NOMO-1 treated with DMSO at 0.1 percent for 48 hours (cell line): Measurements from ENCODE around the gene EIF4G1.
"Not testable (repeated sequence)": the region's sequence is repeated elsewhere in the genome, so short reads cannot be mapped to it uniquely, and the experiment has no call there.

Experiments
- DNase-seq: peaks from one replicate; lab custom pipeline; 2025; ENCODE audit not compliant: unreplicated experiment; lab: John Stamatoyannopoulos, UW

Gene EIF4G1

DNA sequence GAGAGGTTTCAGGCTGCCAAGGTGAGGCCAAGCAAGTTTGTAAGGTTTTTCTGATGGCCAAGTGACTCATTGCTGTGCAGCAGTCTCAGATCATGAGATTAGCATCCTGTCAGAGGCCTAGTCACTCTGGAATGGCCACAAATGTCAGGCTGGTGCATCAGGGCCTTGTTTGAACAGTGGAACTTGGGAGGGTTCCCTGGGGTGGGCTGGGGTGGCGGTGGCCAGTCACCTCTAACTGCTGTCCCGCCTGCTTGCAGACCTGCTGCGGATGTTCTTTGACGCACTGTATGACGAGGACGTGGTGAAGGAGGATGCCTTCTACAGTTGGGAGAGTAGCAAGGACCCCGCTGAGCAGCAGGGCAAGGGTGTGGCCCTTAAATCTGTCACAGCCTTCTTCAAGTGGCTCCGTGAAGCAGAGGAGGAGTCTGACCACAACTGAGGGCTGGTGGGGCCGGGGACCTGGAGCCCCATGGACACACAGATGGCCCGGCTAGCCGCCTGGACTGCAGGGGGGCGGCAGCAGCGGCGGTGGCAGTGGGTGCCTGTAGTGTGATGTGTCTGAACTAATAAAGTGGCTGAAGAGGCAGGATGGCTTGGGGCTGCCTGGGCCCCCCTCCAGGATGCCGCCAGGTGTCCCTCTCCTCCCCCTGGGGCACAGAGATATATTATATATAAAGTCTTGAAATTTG, 20.2 kb downstream of the EIF4G1 start:
- DNase-seq: no peak

DNA sequence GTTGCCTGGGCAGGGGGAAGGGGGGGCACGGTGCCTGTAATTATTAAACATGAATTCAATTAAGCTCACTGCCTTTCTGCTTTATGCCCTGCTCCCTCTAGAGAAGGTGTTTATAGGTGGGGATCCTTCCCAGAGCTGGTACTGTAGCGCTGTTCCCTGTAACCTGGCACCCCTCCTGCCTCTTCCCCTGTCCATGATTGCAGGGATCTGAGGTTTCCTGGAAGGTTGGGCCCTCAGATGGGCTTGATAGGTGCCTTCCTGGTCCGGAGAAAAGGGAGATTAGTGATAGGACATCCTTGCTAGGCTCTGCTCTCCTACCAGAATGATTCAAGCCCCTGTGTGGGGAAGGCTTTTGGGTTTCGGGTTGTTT, 20.9 kb downstream of the EIF4G1 start:
- DNase-seq: no peak

DNA sequence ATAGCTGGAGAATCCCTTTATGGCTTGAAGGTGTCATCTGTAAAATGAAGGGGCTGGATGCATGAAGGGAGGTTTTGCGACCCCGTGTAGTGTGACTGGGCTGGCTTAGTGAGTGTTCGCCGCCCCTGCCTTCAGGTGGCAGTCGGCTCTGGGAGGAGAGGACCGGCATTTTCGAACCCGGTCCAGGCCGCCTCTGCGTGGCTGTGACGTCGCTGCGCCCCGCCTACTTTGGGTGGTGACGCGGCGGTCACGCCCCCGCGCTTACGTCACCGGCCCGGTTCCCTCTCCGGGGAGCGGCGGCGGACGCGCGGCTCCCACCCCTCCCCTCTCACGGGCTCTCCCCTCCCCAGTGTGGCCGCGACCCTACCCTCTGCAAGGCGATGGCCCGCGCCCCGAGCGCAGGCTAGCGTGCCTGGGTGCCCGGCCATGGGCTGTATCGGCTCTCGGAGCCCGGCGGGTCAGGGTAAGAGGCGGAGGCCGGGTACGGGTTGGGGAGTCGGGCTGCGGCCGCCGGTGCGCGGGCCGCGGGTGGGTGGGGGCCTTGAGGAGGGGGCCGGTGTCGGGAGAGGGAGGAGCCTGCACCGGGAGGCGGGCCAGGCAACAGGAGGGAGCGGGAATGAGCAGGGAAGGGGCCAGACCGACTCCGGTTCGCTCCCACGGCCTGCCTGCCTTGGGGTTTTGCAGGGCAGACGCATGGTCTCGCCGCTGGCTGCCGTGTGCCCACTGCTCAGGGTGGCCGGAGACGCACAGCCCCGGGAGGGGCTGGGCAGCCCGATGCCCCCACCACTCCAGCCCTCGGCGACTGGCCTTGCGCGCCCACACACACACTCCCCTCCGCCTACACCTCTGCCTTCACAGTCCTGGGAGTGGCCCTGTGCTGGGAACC, 21.5 kb downstream of the EIF4G1 start:
- DNase-seq: peak; percentile 59

DNA sequence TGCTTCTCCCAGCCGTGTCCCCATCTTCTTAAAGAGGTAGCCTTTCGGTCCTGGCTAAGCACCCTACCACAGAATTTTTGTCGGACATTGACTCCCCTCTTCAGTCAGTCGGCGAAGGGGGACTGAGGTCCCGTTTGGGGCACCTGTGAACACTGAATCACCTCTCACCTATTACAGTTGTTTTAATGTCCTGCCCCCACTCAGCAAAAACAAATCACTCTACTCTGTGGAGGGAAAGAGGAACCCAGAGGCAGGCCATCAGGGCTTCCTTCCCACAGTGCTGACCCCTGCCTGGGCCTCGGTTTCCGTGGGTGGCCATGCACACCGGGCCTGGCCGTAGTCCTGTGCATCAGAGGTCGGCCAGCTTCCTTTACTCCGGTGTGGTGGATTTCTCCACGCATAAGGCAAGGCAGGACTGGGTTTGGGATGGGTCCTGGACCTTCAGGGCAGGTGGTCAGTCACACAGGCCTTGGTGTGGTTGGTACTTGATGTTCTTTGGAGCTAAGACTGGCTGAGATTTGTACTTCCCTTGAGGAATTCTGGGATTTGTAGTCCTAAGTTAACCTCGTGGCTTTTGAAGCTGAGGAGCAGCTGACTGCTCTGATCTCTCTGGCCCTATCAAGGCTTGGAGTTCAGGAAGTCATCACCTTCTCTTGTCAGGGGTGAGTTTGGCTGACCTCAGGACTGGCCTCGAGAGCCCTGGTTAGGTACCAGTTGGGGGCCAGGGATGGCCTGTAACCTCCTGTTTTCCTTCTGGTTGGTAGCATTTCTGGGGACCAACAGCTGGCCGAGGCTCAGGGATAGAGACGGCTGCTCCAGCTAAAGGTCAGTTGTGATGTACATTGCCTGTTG, 22.4 kb downstream of the EIF4G1 start:
- DNase-seq: peak; percentile 21

DNA sequence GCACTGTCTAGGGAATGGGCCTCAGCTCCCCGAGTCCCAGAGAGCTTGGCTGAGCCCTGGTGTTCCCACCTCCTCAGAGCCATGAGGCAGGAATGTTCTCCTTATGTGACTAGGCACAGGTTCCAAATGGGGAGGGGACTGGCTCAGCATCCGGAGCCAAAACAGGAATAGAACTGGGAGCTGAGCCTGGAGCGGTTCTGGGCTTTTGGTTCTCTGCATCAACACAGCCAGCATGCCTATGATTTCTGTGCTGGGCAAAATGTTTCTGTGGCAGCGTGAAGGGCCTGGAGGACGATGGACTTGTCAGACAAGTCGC, 23.0 kb downstream of the EIF4G1 start, which contains the start of gene FAM131A:
Gene FAM131A, plus strand, starts transcription at position 202 of the 316 bp plus-strand sequence. Its CDS starts 31 bp downstream, at position 233.
- DNase-seq: no peak

DNA sequence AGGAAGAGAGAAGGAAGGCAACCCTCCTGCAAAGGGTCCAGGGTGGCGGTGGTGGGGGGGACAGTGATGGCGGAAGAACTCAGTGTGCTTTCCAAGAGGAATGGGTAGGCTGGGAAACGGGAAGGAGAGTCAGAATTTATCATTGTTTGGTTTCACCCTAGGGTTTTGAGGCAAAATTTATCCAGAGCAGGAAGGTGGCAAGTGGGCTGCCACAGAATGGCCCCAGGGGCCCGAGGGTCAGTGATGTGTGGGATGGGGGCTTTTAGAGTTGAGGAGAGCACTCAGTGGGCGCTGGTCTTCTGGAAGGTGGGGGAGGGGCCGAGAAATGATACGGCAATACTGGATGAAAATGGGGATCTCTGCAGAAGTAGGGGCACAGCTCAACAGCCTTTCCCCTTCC, 23.6 kb downstream of the EIF4G1 start:
- DNase-seq: no peak

DNA sequence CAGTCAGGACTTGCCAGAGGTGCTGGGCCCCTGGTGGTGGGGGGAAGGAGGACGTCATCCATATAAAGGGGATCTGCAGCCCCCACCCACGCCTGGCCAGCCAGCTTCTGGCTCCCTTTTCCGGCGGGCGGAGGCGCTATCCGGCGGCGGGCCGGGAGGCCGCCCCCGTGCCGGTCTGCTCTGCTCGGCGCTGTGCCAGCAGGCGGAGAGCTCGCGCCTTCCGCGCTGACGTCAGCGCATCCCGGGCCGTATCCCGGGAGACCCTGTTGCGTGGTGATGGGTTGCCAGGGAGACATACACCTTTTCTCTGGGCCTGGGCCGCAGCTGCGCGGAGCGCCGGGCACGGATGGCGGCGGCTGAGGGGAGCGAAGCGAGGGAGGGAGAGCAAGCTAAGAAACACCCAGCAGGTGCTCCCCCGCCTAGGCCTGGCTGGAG, 24.1 kb downstream of the EIF4G1 start:
- no peak for DNase-seq

DNA sequence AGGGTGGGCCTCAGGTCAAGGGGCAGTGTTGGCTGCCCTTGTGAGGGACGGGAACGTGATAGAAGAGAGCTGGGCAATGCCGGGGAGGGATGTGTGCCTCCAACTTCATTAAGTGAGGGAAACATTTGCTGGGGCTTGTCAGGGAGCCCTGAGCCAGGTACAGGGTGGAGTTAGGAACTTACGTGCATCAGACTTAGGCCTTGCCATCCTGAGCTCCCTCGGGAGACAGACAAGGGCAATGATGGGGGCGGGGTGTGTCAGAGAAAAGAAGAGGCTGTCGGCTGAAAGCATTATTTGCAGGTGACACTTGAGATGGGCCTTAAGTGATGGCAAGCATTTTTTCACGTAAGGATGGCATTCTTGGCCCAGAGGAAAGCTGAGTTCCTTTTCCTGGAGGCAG, 24.6 kb downstream of the EIF4G1 start:
- no peak for DNase-seq

DNA sequence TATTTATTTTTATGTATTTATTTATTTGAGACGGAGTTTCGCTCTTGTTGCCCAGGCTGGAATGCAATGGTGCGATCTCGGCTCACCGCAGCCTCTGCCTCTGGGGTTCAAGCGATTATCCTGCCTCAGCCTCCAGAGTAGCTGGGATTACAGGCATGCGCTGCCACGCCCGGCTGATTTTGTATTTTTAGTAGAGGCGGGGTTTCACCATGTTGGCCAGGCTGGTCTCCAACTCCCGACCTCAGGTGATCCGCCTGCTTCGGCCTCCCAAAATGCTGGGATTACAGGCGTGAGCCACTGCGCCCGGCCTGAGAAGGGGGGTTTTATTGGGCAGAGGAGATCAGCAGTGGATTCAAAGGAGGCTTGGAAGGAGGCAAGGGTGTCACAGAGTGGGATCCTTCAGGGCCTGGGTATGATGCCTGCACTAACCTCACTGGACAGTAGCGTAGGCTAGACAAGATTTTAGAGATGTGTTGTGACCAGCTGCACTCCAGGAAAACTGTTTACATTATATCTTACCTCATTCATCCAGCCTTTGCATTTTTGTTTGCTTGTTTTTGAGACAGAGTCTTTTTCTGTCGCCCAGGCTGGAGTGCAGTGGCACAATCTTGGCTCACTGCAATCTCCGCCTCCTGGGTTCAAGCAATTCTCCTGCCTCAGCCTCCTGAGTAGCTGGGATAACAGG, 25.2 kb downstream of the EIF4G1 start:
- DNase-seq: not testable (repeated sequence)

DNA sequence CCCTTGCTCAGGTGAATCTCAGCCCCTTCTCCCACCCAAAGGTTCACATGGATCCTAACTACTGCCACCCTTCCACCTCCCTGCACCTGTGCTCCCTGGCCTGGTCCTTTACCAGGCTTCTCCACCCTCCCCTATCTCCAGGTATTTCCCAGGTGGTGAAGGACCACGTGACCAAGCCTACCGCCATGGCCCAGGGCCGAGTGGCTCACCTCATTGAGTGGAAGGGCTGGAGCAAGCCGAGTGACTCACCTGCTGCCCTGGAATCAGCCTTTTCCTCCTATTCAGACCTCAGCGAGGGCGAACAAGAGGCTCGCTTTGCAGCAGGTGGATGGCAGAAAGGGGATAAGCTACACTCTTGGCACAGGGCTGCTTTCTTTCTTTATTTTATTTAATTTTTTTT, 27.5 kb downstream of the EIF4G1 start:
- DNase-seq: no peak

DNA sequence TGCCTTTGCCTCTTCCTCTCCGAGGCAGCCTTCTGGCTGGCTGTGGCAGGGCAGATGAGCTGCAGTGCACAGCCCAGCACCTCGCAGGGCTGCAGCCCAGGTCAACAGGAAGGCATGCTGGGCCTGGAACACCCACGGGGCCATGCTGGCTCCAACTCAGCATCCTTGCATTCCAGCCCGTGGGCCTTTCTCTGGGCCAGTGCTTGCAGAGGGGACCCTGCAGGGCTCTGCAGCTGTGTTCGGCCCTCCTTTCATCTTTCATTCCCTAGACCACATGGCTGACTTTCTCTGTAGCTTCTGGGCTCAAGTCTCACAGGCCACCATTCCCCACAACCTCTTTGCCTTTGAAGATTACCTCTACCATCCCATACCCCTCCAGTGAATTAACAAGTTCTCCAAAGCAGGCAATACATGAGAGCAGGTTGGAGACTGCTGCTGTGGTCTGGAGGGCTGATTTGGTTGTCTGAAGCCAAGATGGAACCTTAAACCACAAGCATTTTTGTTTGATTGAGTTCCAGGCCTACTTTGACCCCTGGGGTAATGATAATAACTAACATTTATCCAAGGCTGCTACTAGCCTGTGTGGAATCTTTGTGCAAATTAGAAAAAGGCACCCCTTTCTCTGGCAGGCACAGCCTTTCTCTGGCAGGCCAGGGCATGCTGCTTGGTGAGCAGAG, 28.9 kb downstream of the EIF4G1 start:
- no peak for DNase-seq

DNA sequence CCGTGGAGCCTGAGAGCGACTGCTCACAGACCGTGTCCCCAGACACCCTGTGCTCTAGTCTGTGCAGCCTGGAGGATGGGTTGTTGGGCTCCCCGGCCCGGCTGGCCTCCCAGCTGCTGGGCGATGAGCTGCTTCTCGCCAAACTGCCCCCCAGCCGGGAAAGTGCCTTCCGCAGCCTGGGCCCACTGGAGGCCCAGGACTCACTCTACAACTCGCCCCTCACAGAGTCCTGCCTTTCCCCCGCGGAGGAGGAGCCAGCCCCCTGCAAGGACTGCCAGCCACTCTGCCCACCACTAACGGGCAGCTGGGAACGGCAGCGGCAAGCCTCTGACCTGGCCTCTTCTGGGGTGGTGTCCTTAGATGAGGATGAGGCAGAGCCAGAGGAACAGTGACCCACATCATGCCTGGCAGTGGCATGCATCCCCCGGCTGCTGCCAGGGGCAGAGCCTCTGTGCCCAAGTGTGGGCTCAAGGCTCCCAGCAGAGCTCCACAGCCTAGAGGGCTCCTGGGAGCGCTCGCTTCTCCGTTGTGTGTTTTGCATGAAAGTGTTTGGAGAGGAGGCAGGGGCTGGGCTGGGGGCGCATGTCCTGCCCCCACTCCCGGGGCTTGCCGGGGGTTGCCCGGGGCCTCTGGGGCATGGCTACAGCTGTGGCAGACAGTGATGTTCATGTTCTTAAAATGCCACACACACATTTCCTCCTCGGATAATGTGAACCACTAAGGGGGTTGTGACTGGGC, 30.3 kb downstream of the EIF4G1 start:
- DNase-seq: no peak

DNA sequence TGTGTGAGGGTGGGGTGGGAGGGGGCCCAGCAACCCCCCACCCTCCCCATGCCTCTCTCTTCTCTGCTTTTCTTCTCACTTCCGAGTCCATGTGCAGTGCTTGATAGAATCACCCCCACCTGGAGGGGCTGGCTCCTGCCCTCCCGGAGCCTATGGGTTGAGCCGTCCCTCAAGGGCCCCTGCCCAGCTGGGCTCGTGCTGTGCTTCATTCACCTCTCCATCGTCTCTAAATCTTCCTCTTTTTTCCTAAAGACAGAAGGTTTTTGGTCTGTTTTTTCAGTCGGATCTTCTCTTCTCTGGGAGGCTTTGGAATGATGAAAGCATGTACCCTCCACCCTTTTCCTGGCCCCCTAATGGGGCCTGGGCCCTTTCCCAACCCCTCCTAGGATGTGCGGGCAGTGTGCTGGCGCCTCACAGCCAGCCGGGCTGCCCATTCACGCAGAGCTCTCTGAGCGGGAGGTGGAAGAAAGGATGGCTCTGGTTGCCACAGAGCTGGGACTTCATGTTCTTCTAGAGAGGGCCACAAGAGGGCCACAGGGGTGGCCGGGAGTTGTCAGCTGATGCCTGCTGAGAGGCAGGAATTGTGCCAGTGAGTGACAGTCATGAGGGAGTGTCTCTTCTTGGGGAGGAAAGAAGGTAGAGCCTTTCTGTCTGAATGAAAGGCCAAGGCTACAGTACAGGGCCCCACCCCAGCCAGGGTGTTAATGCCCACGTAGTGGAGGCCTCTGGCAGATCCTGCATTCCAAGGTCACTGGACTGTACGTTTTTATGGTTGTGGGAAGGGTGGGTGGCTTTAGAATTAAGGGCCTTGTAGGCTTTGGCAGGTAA, 31.1 kb downstream of the EIF4G1 start:
- peak; percentile 19 for DNase-seq

DNA sequence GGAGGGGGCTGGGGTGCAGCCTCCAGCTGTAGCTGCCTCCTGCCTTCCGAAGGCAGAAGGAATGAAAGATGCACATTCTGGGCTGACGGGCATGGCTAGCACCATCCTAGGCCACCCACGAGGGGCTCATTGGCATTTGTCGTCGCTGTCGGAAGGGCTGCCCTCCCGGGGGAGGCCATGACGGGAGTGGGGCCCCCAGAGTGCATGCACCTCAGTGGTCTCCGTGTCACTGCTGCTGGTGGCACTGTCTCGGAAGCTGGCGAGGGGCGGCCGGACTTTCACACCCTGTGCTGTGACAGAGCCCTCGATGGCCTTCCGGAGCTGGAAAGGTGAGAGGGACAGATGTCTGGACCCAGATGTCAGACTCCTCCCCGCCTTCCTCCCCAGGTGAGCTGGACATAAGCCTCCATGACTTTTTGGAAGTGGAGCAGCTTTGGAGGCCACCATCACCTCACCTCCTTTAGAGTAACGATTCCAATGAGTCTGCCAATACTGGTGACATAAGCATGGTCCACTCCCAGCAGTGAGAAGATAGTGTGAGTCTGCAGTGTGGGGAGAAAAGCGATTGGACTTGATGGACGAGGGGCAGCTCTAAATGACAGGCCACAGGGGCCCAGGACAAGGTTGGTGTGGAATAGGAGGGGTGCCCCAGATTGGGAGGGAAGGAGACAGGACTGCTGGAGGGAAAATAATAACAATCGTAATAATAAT, 32.2 kb downstream of the EIF4G1 start:
- DNase-seq: no peak

DNA sequence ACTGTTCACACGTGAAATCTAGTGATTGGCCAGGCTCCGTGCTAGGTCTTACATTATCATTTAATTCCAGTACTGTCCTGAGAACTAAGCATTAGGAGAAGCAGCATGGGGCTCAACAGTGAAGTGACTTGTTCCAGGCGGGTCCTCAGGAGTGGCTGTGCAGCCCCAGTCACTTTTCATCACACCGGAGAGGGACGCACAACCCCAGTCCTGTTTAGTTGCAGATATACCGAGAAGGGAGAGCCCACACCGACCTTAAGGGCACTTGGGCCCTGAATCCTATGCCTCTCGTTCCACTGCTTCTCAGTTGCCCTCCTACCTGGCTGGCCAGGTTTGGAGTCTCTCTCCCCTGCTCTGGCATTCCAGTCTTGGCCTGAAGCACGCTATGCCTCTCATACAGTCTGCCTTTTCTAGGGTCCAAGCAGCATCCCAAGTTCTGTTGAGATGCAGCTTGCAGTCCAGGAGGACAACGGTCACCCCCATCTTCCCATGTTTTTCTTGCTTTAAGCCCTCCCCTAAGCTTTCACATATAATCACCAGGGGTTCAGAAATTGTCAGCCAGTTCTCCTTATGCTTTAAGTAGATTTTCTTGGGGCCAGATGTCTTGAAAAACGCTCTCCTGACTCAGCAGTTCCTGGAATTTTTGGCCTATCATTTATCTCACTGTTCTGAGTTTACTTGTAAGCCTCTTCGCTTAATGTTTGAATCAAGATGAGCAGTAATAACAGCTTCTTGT, 33.1 kb downstream of the EIF4G1 start:
- no peak for DNase-seq

DNA sequence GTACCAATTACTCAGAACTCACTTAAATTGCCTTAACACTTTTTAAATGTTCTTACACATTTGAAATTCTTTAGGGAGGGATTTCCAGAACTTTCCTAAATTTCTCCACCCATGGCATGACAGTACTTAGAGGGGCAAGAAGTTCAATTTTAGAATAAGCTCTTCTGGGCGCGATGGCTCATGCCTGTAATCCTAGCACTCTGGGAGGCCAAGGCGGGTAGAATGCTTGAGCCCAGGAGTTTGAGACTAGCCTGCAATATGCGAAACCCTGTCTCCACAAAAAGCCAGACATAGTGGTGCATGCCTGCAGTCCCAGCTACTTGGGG, 33.6 kb downstream of the EIF4G1 start:
- DNase-seq: no peak

DNA sequence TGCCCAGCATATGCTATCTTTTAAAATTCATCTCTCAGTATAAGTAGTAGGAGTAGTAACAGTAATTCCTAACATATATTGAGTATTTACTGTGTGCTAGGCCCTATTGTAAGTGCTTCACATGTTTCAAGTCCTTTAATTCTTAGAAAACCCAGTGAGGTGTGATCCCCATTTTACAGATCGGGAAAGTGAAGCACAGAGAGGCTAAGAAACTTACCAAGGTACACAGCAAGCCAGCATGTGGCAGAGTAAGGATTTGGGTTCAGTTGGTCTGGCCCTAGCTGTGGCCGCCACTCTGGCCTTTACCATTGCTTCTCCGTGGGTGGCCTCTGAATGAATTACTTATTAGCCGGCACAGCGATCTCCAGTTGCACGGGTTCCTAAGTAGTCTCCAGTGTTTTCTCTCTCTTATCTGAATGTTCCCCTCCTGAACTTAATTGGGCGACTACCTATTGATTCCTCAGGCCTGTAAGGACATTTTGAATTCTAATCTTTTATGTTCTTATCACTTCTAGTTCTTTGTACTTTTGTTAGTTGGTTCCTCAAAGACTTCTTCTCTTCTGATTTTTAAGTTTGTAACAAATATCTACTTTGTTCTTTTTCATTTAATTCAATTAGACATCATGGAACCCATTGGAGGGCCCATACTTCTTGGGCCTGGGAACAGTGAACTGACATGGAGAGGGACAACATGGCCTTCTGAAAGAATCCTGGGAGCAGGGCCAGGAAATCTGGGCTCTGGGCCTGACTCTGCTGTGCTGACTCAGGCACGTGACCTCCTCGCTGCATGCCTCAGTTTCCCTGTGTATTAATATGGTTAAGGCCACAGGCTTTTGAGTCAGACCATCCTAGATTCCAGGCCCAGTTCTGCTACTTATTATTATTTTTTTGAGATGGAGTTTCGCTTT, 35.4 kb downstream of the EIF4G1 start:
- no peak for DNase-seq
